WTC11 (cell line): Measurements from ENCODE around the gene POLH. TPM values are rescaled to one million over a fixed set of nuclear protein-coding genes. Genes with fewer than 3 reads are reported as not detected.
"Not testable (repeated sequence)": the region's sequence is repeated elsewhere in the genome, so short reads cannot be mapped to it uniquely, and the experiment has no call there.

Experiments used
- ATAC-seq: fragments of 200-7000 bp; cut with Tn5 transposase; 2 replicates; pipeline ENCODE4 v1.10.0; 2021; ENCODE audit warnings: mild to moderate bottlenecking, moderate library complexity
- CTCF ChIA-PET: fragments of 300-600 bp; sonication (Branson Sonifier 250); formaldehyde crosslinking; loops from one replicate; lab custom pipeline; 2021; ENCODE audit warnings: antibody characterized with exemption; lab: Charles Lee
- POLR2A ChIA-PET: fragments of 350-600 bp; sonication (Branson Sonifier 250); formaldehyde crosslinking; loops from one replicate; lab custom pipeline; 2021; ENCODE audit warnings: antibody characterized with exemption; lab: Charles Lee
- DNase-seq: peaks from one replicate; pipeline ENCODE4 v3.0.0; 2021; ENCODE audit warnings: low spot score
- H3K27ac Mint-ChIP-seq: 2 replicates; pipeline ENCODE4 v1.8.0; 2021; ENCODE audit warnings: mixed read lengths
- H3K27me3 Mint-ChIP-seq: 2 replicates; pipeline ENCODE4 v1.8.0; 2021; ENCODE audit warnings: low read depth, mild to moderate bottlenecking, moderate library complexity, mixed read lengths
- H3K36me3 Mint-ChIP-seq: 2 replicates; pipeline ENCODE4 v1.8.0; 2021; ENCODE audit warnings: mixed read lengths
- H3K4me1 Mint-ChIP-seq: 2 replicates; pipeline ENCODE4 v1.8.0; 2022; ENCODE audit warnings: mixed read lengths
- H3K4me3 Mint-ChIP-seq: 2 replicates; pipeline ENCODE4 v1.8.0; 2021; ENCODE audit warnings: mild to moderate bottlenecking, moderate library complexity, mixed read lengths
- H3K9me3 Mint-ChIP-seq: 2 replicates; pipeline ENCODE4 v1.8.0; 2021; ENCODE audit warnings: mixed read lengths
- FOXK1 ChIP-seq: sonication (generic); formaldehyde crosslinking; IDR thresholded peaks from 2 replicates; pipeline ENCODE4 v1.8.0; 2022; ENCODE audit warnings: mild to moderate bottlenecking, moderate library complexity, missing genetic modification reagents
- HMGA2 ChIP-seq: fragments of 250-450 bp; sonication (Bioruptor Pico); IDR thresholded peaks from 2 replicates; pipeline ENCODE4 v1.4.0; 2021; ENCODE audit warnings: mild to moderate bottlenecking, moderate library complexity
- MYBL2 ChIP-seq: sonication (generic); formaldehyde crosslinking; IDR thresholded peaks from 2 replicates; pipeline ENCODE4 v1.8.1; 2023; ENCODE audit warnings: mild to moderate bottlenecking, moderate library complexity, missing genetic modification reagents
- NFATC4 ChIP-seq: fragments of 250-450 bp; sonication (Bioruptor Pico); IDR thresholded peaks from 2 replicates; pipeline ENCODE4 v1.9.0; 2021; ENCODE audit warnings: mild to moderate bottlenecking
- NFYB ChIP-seq: sonication (generic); formaldehyde crosslinking; conservative IDR thresholded peaks from 2 replicates; pipeline ENCODE4 v1.8.0; 2022; ENCODE audit warnings: low read depth, missing genetic modification reagents
- RELA ChIP-seq: sonication (generic); formaldehyde crosslinking; IDR thresholded peaks from 2 replicates; pipeline ENCODE4 v1.8.1; 2022; ENCODE audit warnings: missing genetic modification reagents, mild to moderate bottlenecking, borderline replicate concordance
- SMAD3 ChIP-seq: sonication (generic); formaldehyde crosslinking; IDR thresholded peaks from 2 replicates; pipeline ENCODE4 v1.8.0; 2022; ENCODE audit warnings: missing genetic modification reagents, mild to moderate bottlenecking, borderline replicate concordance
- SMAD4 ChIP-seq: sonication (generic); formaldehyde crosslinking; IDR thresholded peaks from 2 replicates; pipeline ENCODE4 v1.8.0; 2022; ENCODE audit warnings: mild to moderate bottlenecking, missing genetic modification reagents
- total RNA-seq: library from RNA; stranded (reverse); gene quantifications from 3 replicates; pipeline ENCODE4 v1.2.3, GENCODE V29; 2021
- TF ChIP-seq, protein P1 (sequence below): sonication (generic); formaldehyde crosslinking; IDR thresholded peaks from 2 replicates; pipeline ENCODE4 v1.8.1; 2023; ENCODE audit warnings: mild to moderate bottlenecking, moderate library complexity, missing genetic modification reagents
- TF ChIP-seq, protein P2 (sequence below): sonication (generic); formaldehyde crosslinking; IDR thresholded peaks from 2 replicates; pipeline ENCODE4 v1.8.0; 2023; ENCODE audit warnings: missing genetic modification reagents
- TF ChIP-seq, protein P3 (sequence below): sonication (generic); formaldehyde crosslinking; IDR thresholded peaks from 2 replicates; pipeline ENCODE4 v1.8.1; 2022; ENCODE audit warnings: low read depth, mild to moderate bottlenecking, moderate library complexity, missing genetic modification reagents, borderline replicate concordance
- TF ChIP-seq, protein P4 (sequence below): sonication (generic); formaldehyde crosslinking; IDR thresholded peaks from 2 replicates; pipeline ENCODE4 v1.8.1; 2023; ENCODE audit warnings: mild to moderate bottlenecking, missing genetic modification reagents, moderate library complexity
- TF ChIP-seq, protein P5 (sequence below): sonication (generic); formaldehyde crosslinking; IDR thresholded peaks from 2 replicates; pipeline ENCODE4 v1.8.0; 2022; ENCODE audit warnings: mild to moderate bottlenecking, missing genetic modification reagents
- TF ChIP-seq, protein P6 (sequence below): fragments of 250-450 bp; sonication (Bioruptor Pico); IDR thresholded peaks from 2 replicates; pipeline ENCODE4 v1.9.0; 2021; ENCODE audit warnings: moderate library complexity, mild to moderate bottlenecking, inconsistent platforms, borderline replicate concordance
- TF ChIP-seq, protein P7 (sequence below): sonication (generic); formaldehyde crosslinking; IDR thresholded peaks from 2 replicates; pipeline ENCODE4 v1.8.1; 2022; ENCODE audit warnings: mild to moderate bottlenecking, moderate library complexity, missing genetic modification reagents
- TF ChIP-seq, protein P8 (sequence below): sonication (generic); formaldehyde crosslinking; IDR thresholded peaks from 2 replicates; pipeline ENCODE4 v1.8.1; 2023; ENCODE audit warnings: mild to moderate bottlenecking, missing genetic modification reagents
- TF ChIP-seq, protein P9 (sequence below): sonication (generic); formaldehyde crosslinking; conservative IDR thresholded peaks from 2 replicates; pipeline ENCODE4 v1.8.1; 2022; ENCODE audit warnings: mild to moderate bottlenecking, missing genetic modification reagents

POLH gene
- total RNA-seq, 1 experiment from 2014 or later: 28.0 TPM

DNA sequence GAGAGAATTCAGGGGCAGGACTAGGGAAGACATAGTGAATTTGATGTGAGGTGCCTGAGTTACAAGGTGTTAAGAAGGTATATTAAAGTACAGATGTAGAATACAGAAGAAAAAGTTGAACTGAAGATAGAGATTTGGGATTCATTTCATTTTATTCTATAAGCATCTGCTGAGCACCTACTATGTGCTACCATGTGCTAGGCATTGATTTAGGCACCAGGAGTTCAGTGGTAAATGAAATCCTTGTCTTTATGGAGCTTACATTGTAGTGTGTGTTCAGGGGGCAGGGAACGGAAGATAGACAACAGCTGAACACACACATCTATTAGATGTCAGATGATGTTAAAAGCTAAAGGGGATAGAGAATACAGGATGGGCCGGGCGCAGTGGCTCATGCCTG lies 71.6 kb downstream of the POLH start:
- TF ChIP-seq, protein P1, sequence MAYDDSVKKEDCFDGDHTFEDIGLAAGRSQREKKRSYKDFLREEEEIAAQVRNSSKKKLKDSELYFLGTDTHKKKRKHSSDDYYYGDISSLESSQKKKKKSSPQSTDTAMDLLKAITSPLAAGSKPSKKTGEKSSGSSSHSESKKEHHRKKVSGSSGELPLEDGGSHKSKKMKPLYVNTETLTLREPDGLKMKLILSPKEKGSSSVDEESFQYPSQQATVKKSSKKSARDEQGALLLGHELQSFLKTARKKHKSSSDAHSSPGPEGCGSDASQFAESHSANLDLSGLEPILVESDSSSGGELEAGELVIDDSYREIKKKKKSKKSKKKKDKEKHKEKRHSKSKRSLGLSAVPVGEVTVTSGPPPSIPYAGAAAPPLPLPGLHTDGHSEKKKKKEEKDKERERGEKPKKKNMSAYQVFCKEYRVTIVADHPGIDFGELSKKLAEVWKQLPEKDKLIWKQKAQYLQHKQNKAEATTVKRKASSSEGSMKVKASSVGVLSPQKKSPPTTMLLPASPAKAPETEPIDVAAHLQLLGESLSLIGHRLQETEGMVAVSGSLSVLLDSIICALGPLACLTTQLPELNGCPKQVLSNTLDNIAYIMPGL (CRISPR knock-in tag): no peak
- TF ChIP-seq RELA (CRISPR knock-in tag) (no peak), SMAD3 (CRISPR knock-in tag) (no peak), MYBL2 (CRISPR knock-in tag) (no peak), SMAD4 (CRISPR knock-in tag) (no peak), NFATC4 (no peak), HMGA2 (CRISPR knock-in tag) (no peak)
- TF ChIP-seq, protein P2, sequence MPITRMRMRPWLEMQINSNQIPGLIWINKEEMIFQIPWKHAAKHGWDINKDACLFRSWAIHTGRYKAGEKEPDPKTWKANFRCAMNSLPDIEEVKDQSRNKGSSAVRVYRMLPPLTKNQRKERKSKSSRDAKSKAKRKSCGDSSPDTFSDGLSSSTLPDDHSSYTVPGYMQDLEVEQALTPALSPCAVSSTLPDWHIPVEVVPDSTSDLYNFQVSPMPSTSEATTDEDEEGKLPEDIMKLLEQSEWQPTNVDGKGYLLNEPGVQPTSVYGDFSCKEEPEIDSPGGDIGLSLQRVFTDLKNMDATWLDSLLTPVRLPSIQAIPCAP (CRISPR knock-in tag): no peak
- TF ChIP-seq, protein P3, sequence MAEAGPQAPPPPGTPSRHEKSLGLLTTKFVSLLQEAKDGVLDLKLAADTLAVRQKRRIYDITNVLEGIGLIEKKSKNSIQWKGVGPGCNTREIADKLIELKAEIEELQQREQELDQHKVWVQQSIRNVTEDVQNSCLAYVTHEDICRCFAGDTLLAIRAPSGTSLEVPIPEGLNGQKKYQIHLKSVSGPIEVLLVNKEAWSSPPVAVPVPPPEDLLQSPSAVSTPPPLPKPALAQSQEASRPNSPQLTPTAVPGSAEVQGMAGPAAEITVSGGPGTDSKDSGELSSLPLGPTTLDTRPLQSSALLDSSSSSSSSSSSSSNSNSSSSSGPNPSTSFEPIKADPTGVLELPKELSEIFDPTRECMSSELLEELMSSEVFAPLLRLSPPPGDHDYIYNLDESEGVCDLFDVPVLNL (CRISPR knock-in tag): no peak
- TF ChIP-seq, protein P4, sequence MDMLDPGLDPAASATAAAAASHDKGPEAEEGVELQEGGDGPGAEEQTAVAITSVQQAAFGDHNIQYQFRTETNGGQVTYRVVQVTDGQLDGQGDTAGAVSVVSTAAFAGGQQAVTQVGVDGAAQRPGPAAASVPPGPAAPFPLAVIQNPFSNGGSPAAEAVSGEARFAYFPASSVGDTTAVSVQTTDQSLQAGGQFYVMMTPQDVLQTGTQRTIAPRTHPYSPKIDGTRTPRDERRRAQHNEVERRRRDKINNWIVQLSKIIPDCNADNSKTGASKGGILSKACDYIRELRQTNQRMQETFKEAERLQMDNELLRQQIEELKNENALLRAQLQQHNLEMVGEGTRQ (CRISPR knock-in tag): no peak
- TF ChIP-seq, all 79 proteins: peak for 0
- CTCF ChIA-PET: interaction anchor here (1.1 to 1.9 kb wide), 2 partner anchors 20 to 111 kb away, joined by 5 to 6 read pairs; no protein-coding TSS in a partner anchor
- H3K36me3 Mint-ChIP-seq: no peaks in the 10 kb centered on the region
- H3K4me3 Mint-ChIP-seq: no peak overlapping the region
- no peak overlapping the region for H3K27ac Mint-ChIP-seq
- DNase-seq: no peak
- no peaks in the 10 kb centered on the region for H3K9me3 Mint-ChIP-seq
- POLR2A ChIA-PET: interaction anchor here (0.6 kb wide), 1 partner anchor 608 kb away, joined by 6 read pairs; no protein-coding TSS in a partner anchor
- H3K27me3 Mint-ChIP-seq: peaks cover 3% of the 10 kb centered on the region; the same call in 1 of the 2 replicates
- no peak for ATAC-seq
- H3K4me1 Mint-ChIP-seq: peaks cover 15% of the 10 kb centered on the region

DNA sequence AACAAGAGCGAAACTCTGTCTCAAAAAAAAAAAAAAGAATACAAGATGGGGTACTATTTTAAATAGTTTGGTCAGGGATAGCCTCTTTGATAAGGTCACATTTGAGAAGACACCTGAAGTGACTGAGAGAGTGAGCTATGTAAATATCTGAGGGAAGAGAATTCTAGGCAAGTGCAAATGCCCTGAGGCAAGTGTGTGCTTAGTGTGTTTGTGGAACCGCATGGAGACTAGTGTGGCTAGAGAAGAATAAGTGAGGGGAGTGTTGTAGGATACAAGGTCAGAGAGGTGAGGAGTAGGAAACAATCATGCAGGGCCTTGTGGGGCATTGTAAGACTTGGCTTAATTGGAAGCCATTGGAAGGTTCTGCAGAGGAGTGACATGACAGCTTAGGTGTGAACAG lies 72.3 kb downstream of the POLH start:
- POLR2A ChIA-PET: no interaction called here

DNA sequence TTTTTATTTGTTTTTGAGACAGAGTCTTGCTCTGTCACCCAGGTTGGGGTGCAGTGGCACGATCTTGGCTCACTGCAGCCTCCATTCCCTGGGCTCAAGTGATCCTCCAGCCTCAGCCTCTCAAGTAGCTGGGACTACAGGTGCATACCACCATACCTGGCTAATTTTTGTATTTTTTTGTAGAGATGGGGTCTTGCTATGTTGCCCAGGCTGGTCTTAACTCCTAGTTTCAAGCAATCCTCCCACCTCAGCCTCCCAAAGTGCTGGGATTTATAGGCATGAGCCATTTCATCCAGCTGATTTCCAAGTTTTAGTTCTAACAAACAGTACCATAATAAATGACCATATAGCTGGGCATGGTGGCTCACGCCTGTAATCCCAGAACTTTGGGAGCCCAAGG lies 76.8 kb downstream of the POLH start:
- DNase-seq, H3K4me3 Mint-ChIP-seq, H3K27me3 Mint-ChIP-seq, H3K9me3 Mint-ChIP-seq, POLR2A ChIA-PET, ATAC-seq, H3K27ac Mint-ChIP-seq, H3K36me3 Mint-ChIP-seq: not testable (repeated sequence)
- peaks cover 16% of the 10 kb centered on the region for H3K4me1 Mint-ChIP-seq
- CTCF ChIA-PET: interaction anchor here (0.7 to 1.3 kb wide), 4 partner anchors 15 to 410 kb away, joined by 3 to 5 read pairs (median 4); no protein-coding TSS in a partner anchor

More for the DNA sequence above, 72.3 kb downstream of the POLH start:
- DNase-seq: no peak
- H3K4me1 Mint-ChIP-seq: peaks cover 15% of the 10 kb centered on the region
- TF ChIP-seq, protein P5, sequence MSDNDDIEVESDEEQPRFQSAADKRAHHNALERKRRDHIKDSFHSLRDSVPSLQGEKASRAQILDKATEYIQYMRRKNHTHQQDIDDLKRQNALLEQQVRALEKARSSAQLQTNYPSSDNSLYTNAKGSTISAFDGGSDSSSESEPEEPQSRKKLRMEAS (CRISPR knock-in tag): no peak
- TF ChIP-seq, all 79 proteins: peak for 0
- Mint-ChIP-seq H3K9me3 (no peaks in the 10 kb centered on the region), H3K27me3 (peaks cover 3% of the 10 kb centered on the region; the same call in 1 of the 2 replicates), H3K4me3 (no peak overlapping the region), H3K36me3 (no peaks in the 10 kb centered on the region), H3K27ac (no peak overlapping the region)
- no peak for ATAC-seq
- CTCF ChIA-PET: interaction anchor here (0.7 to 1.9 kb wide), 4 partner anchors 18 to 111 kb away, joined by 3 to 6 read pairs (median 4); no protein-coding TSS in a partner anchor

DNA sequence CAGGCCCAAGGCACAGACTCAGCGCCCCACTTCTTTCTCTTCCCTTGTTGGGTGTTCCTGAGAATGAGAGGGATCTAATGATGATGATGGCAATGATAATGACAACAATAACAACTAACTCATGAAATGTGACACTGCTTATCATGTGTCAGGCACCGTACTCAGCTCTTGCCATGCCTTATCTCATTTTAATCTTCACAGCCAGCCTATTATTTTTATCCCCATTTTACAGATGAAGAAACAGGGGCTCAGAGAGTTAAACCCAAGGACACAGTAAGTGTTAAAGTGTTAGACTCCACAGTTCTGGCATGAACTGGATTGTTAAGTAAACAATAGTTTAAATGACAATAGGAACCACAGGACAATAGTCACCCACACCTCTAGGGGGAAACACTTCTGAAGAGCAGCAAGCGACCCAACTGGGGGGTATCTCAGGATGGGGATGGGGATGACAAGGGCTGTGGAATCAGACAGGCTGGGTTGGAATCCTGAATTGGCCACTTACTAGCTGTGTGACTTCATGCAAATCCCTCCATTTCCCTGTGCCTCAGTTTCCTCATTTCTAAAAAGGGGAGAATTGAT lies 81.3 kb downstream of the POLH start:
- no peak; the same call in 1 of the 2 replicates for ATAC-seq
- CTCF ChIA-PET: interaction anchor here (0.6 to 0.9 kb wide), 2 partner anchors 23 to 422 kb away, joined by 3 read pairs; no protein-coding TSS in a partner anchor
- TF ChIP-seq FOXK1 (CRISPR knock-in tag) (no peak), NFYB (CRISPR knock-in tag) (no peak), SMAD3 (CRISPR knock-in tag) (no peak), NFATC4 (no peak)
- TF ChIP-seq, protein P6, sequence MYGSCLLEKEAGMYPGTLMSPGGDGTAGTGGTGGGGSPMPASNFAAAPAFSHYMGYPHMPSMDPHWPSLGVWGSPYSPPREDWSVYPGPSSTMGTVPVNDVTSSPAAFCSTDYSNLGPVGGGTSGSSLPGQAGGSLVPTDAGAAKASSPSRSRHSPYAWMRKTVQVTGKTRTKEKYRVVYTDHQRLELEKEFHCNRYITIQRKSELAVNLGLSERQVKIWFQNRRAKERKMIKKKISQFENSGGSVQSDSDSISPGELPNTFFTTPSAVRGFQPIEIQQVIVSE (CRISPR knock-in tag): no peak
- TF ChIP-seq, protein P7, sequence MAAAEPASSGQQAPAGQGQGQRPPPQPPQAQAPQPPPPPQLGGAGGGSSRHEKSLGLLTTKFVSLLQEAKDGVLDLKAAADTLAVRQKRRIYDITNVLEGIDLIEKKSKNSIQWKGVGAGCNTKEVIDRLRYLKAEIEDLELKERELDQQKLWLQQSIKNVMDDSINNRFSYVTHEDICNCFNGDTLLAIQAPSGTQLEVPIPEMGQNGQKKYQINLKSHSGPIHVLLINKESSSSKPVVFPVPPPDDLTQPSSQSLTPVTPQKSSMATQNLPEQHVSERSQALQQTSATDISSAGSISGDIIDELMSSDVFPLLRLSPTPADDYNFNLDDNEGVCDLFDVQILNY (CRISPR knock-in tag): no peak
- TF ChIP-seq, protein P8, sequence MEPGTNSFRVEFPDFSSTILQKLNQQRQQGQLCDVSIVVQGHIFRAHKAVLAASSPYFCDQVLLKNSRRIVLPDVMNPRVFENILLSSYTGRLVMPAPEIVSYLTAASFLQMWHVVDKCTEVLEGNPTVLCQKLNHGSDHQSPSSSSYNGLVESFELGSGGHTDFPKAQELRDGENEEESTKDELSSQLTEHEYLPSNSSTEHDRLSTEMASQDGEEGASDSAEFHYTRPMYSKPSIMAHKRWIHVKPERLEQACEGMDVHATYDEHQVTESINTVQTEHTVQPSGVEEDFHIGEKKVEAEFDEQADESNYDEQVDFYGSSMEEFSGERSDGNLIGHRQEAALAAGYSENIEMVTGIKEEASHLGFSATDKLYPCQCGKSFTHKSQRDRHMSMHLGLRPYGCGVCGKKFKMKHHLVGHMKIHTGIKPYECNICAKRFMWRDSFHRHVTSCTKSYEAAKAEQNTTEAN (CRISPR knock-in tag): no peak
- TF ChIP-seq, protein P9, sequence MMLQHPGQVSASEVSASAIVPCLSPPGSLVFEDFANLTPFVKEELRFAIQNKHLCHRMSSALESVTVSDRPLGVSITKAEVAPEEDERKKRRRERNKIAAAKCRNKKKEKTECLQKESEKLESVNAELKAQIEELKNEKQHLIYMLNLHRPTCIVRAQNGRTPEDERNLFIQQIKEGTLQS (CRISPR knock-in tag): no peak

More for the DNA sequence above, 81.3 kb downstream of the POLH start:
- Mint-ChIP-seq H3K27me3 (peaks cover 16% of the 10 kb centered on the region), H3K4me1 (peaks cover 11% of the 10 kb centered on the region), H3K9me3 (peaks cover 7% of the 10 kb centered on the region), H3K4me3 (no peak overlapping the region), H3K36me3 (peaks cover 6% of the 10 kb centered on the region), H3K27ac (no peak overlapping the region)
- DNase-seq: no peak
- POLR2A ChIA-PET: no interaction called here
